PC-9 (cell line): ENCODE results near the gene ZNF311. TPM values are rescaled to one million over a fixed set of nuclear protein-coding genes. Genes with fewer than 3 reads are reported as not detected.

Experiments
- BruUV-seq: library from RNA; stranded (reverse); fragments of 400-500 nt; replicated peaks from 2 replicates; lab custom pipeline; 2021; lab: Mats Ljungman, UMichigan
- CTCF ChIA-PET: fragments of 300-600 bp; sonication (Branson Sonifier 250); formaldehyde crosslinking; loops from one replicate; lab custom pipeline; 2022; ENCODE audit warnings: antibody characterized with exemption; lab: Charles Lee
- POLR2A ChIA-PET: fragments of 300-600 bp; sonication (Branson Sonifier 250); formaldehyde crosslinking; loops from one replicate; lab custom pipeline; 2022; ENCODE audit warnings: antibody characterized with exemption; ENCODE audit not compliant: unreplicated experiment; lab: Charles Lee
- DNase-seq, 2 experiments: peaks; one replicate each; pipeline versions ENCODE4 v3.0.0 to v3.0.0-alpha.2; 2015 to 2022; ENCODE audit warnings: mixed read lengths in 1 of 2
- H2AFZ ChIP-seq: fragments of 200-600 bp; sonication (generic); 2 replicates; pipeline ENCODE4 v1.8.1; 2017; ENCODE audit warnings: antibody characterized with exemption
- H3F3A ChIP-seq: fragments of 200-600 bp; sonication (generic); 2 replicates; pipeline ENCODE4 v1.8.1; 2017; ENCODE audit warnings: antibody characterized with exemption, mild to moderate bottlenecking, low read depth; ENCODE audit not compliant: insufficient read depth
- H3K27ac ChIP-seq: fragments of 200-600 bp; sonication (generic); 2 replicates; pipeline ENCODE4 v1.6.1; 2016; ENCODE audit warnings: mixed run types
- H3K27me3 ChIP-seq: fragments of 200-600 bp; sonication (generic); 2 replicates; pipeline ENCODE4 v1.6.1; 2016; ENCODE audit warnings: low read depth, mixed run types; ENCODE audit not compliant: insufficient read depth
- H3K36me3 ChIP-seq: fragments of 200-600 bp; sonication (generic); 2 replicates; pipeline ENCODE4 v1.6.1; 2016; ENCODE audit warnings: low read depth, mixed run types
- H3K4me1 ChIP-seq: fragments of 200-600 bp; sonication (generic); replicated peaks from 2 replicates; pipeline ENCODE4 v1.6.1; 2016; ENCODE audit warnings: mixed run types; ENCODE audit not compliant: insufficient read depth
- H3K4me2 ChIP-seq: fragments of 200-600 bp; sonication (generic); 2 replicates; pipeline ENCODE4 v1.6.1; 2017; ENCODE audit warnings: mixed run types
- H3K4me3 ChIP-seq: fragments of 200-600 bp; sonication (generic); 2 replicates; pipeline ENCODE4 v1.6.1; 2016; ENCODE audit warnings: mixed run types
- H3K79me2 ChIP-seq: fragments of 200-600 bp; sonication (generic); 2 replicates; pipeline ENCODE4 v1.6.1; 2017; ENCODE audit warnings: low read depth, mixed run types
- H3K9me2 ChIP-seq: fragments of 200-600 bp; sonication (generic); 2 replicates; pipeline ENCODE4 v1.8.1; 2017; ENCODE audit warnings: mild to moderate bottlenecking; ENCODE audit not compliant: insufficient read depth
- H3K9me3 ChIP-seq: fragments of 200-600 bp; sonication (generic); 2 replicates; pipeline ENCODE4 v1.8.1; 2016; ENCODE audit warnings: low read depth; ENCODE audit not compliant: insufficient read depth
- H4K20me1 ChIP-seq: fragments of 200-600 bp; sonication (generic); 2 replicates; pipeline ENCODE4 v1.8.1; 2017; ENCODE audit not compliant: insufficient read depth
- EZH2 ChIP-seq: fragments of 200-600 bp; sonication (generic); IDR thresholded peaks from 2 replicates; pipeline ENCODE4 v1.8.0; 2017; ENCODE audit warnings: antibody characterized with exemption, low read depth
- intact Hi-C: fragments of 100-400 bp; cut with micrococcal nuclease; formaldehyde crosslinking; loops from one replicate; pipeline ENCODE4 v1.10.0; 2022; ENCODE audit not compliant: unreplicated experiment
- total RNA-seq: library from RNA; stranded (reverse); gene quantifications from 2 replicates; pipeline ENCODE4 v1.2.3, GENCODE V29; 2021
- TF ChIP-seq, protein P1 (sequence below): fragments of 200-600 bp; sonication (generic); conservative IDR thresholded peaks from 2 replicates; pipeline ENCODE4 v1.6.1; 2017; ENCODE audit warnings: mixed run types, antibody characterized with exemption, mild to moderate bottlenecking, moderate library complexity

Gene ZNF311
- total RNA-seq, 1 experiment from 2014 or later = 2.1 TPM

DNA sequence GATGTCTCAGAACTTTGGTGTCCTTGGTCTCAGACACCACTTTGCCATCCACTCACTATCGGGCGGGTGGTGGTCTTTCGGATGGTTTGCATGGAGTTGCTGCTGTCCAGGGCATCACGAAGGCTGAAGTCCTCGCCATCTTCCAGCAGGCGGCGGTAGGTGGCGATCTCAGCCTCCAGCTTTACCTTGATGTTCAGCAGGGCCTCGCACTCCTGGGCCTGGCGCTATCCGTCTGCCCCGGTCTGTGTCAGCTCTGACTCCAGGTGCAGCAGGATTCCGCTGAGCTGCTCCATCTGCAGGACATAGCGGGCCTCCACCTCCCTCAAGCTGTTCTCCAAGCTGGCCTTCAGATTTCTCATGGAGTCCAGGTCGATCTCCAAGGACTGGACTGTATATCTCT is 36.0 kb downstream of the ZNF311 start:
- Histone ChIP-seq H3F3A (no peaks in the 10 kb centered on the region), H3K4me2 (no peak overlapping the region), H3K79me2 (no peaks in the 10 kb centered on the region), H3K27me3 (no peaks in the 10 kb centered on the region), H3K27ac (no peak overlapping the region), H3K4me1 (no peaks in the 10 kb centered on the region), H4K20me1 (no peaks in the 10 kb centered on the region), H3K36me3 (no peaks in the 10 kb centered on the region), H3K4me3 (no peak overlapping the region), H3K9me2 (no peaks in the 10 kb centered on the region), H3K9me3 (no peaks in the 10 kb centered on the region; the same call in 1 of the 2 replicates), H2AFZ (no peak overlapping the region)
- TF ChIP-seq, protein P1, sequence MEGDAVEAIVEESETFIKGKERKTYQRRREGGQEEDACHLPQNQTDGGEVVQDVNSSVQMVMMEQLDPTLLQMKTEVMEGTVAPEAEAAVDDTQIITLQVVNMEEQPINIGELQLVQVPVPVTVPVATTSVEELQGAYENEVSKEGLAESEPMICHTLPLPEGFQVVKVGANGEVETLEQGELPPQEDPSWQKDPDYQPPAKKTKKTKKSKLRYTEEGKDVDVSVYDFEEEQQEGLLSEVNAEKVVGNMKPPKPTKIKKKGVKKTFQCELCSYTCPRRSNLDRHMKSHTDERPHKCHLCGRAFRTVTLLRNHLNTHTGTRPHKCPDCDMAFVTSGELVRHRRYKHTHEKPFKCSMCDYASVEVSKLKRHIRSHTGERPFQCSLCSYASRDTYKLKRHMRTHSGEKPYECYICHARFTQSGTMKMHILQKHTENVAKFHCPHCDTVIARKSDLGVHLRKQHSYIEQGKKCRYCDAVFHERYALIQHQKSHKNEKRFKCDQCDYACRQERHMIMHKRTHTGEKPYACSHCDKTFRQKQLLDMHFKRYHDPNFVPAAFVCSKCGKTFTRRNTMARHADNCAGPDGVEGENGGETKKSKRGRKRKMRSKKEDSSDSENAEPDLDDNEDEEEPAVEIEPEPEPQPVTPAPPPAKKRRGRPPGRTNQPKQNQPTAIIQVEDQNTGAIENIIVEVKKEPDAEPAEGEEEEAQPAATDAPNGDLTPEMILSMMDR = no peak
- no peak for TF ChIP-seq EZH2
- no peak for DNase-seq
- BruUV-seq = no TSS peak
- CTCF ChIA-PET = no interaction called here
- intact Hi-C loops = no loop called here
- POLR2A ChIA-PET = no interaction called here

DNA sequence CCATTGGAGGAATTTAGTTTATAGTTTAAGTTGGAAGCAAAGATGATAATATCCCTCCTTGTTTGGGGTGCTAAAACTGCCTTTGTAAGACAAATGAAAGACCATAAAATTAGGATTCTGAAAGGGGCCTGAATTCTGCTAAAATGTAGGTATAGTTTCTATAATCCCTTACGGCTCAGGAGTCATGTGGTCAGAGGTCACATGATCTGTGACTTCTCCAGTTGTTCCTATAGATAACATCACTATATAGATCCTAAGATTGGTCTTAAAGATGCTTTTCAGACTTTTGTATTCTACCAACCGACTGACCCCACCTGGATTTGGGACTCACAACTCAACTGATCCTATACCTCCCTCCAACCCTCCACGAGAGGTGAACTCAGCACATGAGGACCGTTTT is 36.6 kb downstream of the ZNF311 start:
- POLR2A ChIA-PET = no interaction called here
- Histone ChIP-seq H3K4me3 (no peak overlapping the region), H3K4me2 (no peak overlapping the region), H2AFZ (no peak overlapping the region), H3F3A (no peaks in the 10 kb centered on the region), H3K79me2 (no peaks in the 10 kb centered on the region), H3K9me3 (no peaks in the 10 kb centered on the region; the same call in 1 of the 2 replicates), H3K27ac (no peak overlapping the region), H3K4me1 (no peaks in the 10 kb centered on the region), H3K27me3 (no peaks in the 10 kb centered on the region), H3K9me2 (no peaks in the 10 kb centered on the region), H4K20me1 (no peaks in the 10 kb centered on the region), H3K36me3 (no peaks in the 10 kb centered on the region)
- intact Hi-C loops = no loop called here
- TF ChIP-seq, protein P1 = no peak
- TF ChIP-seq EZH2 = no peak
- no peak for DNase-seq
- BruUV-seq = no TSS peak
- CTCF ChIA-PET = no interaction called here

DNA sequence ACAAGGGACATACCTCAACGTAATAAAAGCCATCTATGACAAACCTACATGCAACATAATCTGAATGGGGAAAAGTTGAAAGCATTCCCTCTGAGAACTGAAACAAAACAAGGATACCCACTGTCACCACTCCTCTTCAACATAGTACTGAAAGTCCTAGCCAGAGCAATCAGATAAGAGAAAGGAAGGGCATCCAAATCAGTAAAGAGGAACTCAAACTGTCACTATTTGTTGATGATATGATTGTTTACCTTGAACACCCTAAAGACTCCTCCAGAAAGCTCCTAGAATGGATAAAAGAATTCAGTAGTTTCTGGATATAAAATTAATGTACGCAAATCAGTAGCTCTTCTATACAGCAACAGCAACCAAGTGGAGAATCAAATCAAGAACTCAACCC is 39.4 kb downstream of the ZNF311 start:
- intact Hi-C loops = no loop called here
- ChIA-PET POLR2A (no interaction called here), CTCF (no interaction called here)
- no peak overlapping the region for H3K4me2 ChIP-seq
- H3K79me2 ChIP-seq = no peaks in the 10 kb centered on the region
- H3K27ac ChIP-seq = no peak overlapping the region
- DNase-seq = no peak
- H3K36me3 ChIP-seq = no peaks in the 10 kb centered on the region
- no peaks in the 10 kb centered on the region for H3K27me3 ChIP-seq
- no peaks in the 10 kb centered on the region for H3K9me2 ChIP-seq
- peaks cover 12% of the 10 kb centered on the region for H3K4me1 ChIP-seq
- TF ChIP-seq, protein P1 = no peak
- no peak for TF ChIP-seq EZH2
- no peak overlapping the region for H2AFZ ChIP-seq
- H4K20me1 ChIP-seq = no peaks in the 10 kb centered on the region
- no TSS peak for BruUV-seq
- no peaks in the 10 kb centered on the region; the same call in 1 of the 2 replicates for H3K9me3 ChIP-seq
- no peaks in the 10 kb centered on the region for H3F3A ChIP-seq
- no peak overlapping the region for H3K4me3 ChIP-seq
